SK-N-SH (cell line): Measurements from ENCODE around the gene BDKRB2. TPM values are rescaled to one million over a fixed set of nuclear protein-coding genes. Genes with fewer than 3 reads are reported as not detected.

Experiments used
- CTCF ChIA-PET: fragments of 300-600, 350-600 bp; formaldehyde crosslinking; extraction: SDS; loops from one replicate; lab custom pipeline; 2021; lab: Yijun Ruan, JAX
- POLR2A ChIA-PET: fragments of 350-600 bp; sonication (Branson Sonifier 250); formaldehyde crosslinking; extraction: SDS; loops from one replicate; lab custom pipeline; 2020; ENCODE audit warnings: antibody characterized with exemption, inconsistent platforms; lab: Yijun Ruan, JAX
- DNase-seq: peaks from one replicate; pipeline ENCODE4 v3.0.0; 2012
- H2AFZ ChIP-seq: fragments of 200-600 bp; sonication (generic); 2 replicates; pipeline ENCODE4 v1.8.1; 2016; ENCODE audit warnings: antibody characterized with exemption, mild to moderate bottlenecking, low read depth
- H3F3A ChIP-seq: fragments of 200-600 bp; sonication (generic); replicated peaks from 2 replicates; pipeline ENCODE3; 2016; ENCODE audit warnings: antibody characterized with exemption, mild to moderate bottlenecking; ENCODE audit not compliant: insufficient read depth
- H3K27ac ChIP-seq, 2 experiments: fragments of 200-500 bp in 1 of 2; fragments of 200-600 bp in 1 of 2; sonication (Bioruptor generic) in 1 of 2; sonication (generic), shearing (Covaris generic) in 1 of 2; 2 replicates each; pipeline versions ENCODE4 v1.5.1 to v1.6.1; 2014 to 2016; ENCODE audit warnings: low read depth in 2 of 2, inconsistent platforms in 1 of 2, low read length in 1 of 2, mild to moderate bottlenecking in 1 of 2, mixed read lengths in 1 of 2
- H3K27me3 ChIP-seq: fragments of 200-600 bp; sonication (generic), shearing (Covaris generic); 2 replicates; pipeline ENCODE4 v1.6.1; 2016; ENCODE audit warnings: mixed run types; ENCODE audit not compliant: insufficient read depth
- H3K36me3 ChIP-seq, 2 experiments: fragments of 200-500 bp in 1 of 2; fragments of 200-600 bp in 1 of 2; sonication (Bioruptor generic) in 1 of 2; sonication (generic) in 1 of 2; replicated peaks in 1 of 2; 2 replicates each; pipeline versions ENCODE3 to v1.5.1; 2014 to 2016; ENCODE audit warnings: low read length in 1 of 2, mild to moderate bottlenecking in 1 of 2; ENCODE audit not compliant: insufficient read depth in 2 of 2, control insufficient read depth in 1 of 2
- H3K4me1 ChIP-seq, 2 experiments: fragments of 200-500 bp in 1 of 2; fragments of 200-600 bp in 1 of 2; sonication (Bioruptor generic) in 1 of 2; sonication (generic), shearing (Covaris generic) in 1 of 2; 2 replicates each; pipeline versions ENCODE4 v1.5.1 to v1.6.1; 2014 to 2016; ENCODE audit warnings: low read depth in 1 of 2, low read length in 1 of 2, mixed run types in 1 of 2; ENCODE audit not compliant: insufficient read depth in 2 of 2, control insufficient read depth in 1 of 2
- H3K4me2 ChIP-seq: fragments of 200-600 bp; sonication (generic), shearing (Covaris generic); 2 replicates; pipeline ENCODE4 v1.6.1; 2017; ENCODE audit warnings: mixed run types
- H3K4me3 ChIP-seq, 2 experiments: fragments of 200-500 bp in 1 of 2; fragments of 200-600 bp in 1 of 2; sonication (Bioruptor generic) in 1 of 2; sonication (generic), shearing (Covaris generic) in 1 of 2; 2 replicates each; pipeline versions ENCODE4 v1.5.1 to v1.8.1; 2014 to 2016; ENCODE audit warnings: low read depth in 2 of 2, inconsistent platforms in 1 of 2, low read length in 1 of 2, mild to moderate bottlenecking in 1 of 2, mixed read lengths in 1 of 2, moderate library complexity in 1 of 2
- H3K79me2 ChIP-seq: fragments of 200-600 bp; sonication (generic); 2 replicates; pipeline ENCODE4 v1.8.1; 2017; ENCODE audit warnings: mild to moderate bottlenecking; ENCODE audit not compliant: insufficient read depth
- H3K9ac ChIP-seq: fragments of 200-600 bp; sonication (generic); 2 replicates; pipeline ENCODE4 v1.6.1; 2017; ENCODE audit warnings: mixed run types
- H3K9me2 ChIP-seq: fragments of 200-600 bp; sonication (generic); 2 replicates; pipeline ENCODE4 v1.6.1; 2017; ENCODE audit warnings: mixed run types
- H3K9me3 ChIP-seq: fragments of 200-600 bp; sonication (generic); 2 replicates; pipeline ENCODE4 v1.6.1; 2017; ENCODE audit warnings: mixed run types, mild to moderate bottlenecking, moderate library complexity
- H4K20me1 ChIP-seq: fragments of 200-600 bp; sonication (generic); 2 replicates; pipeline ENCODE4 v1.6.1; 2017; ENCODE audit warnings: mild to moderate bottlenecking, mixed run types; ENCODE audit not compliant: insufficient read depth
- RFX5 ChIP-seq: IDR thresholded peaks from 2 replicates; pipeline ENCODE4 v1.6.1; 2012; ENCODE audit warnings: mild to moderate bottlenecking, improper control_type of control experiment, low read length
- RXRA ChIP-seq: IDR thresholded peaks from 2 replicates; pipeline ENCODE4 v1.4.0; 2012; ENCODE audit warnings: low read depth, mild to moderate bottlenecking, borderline replicate concordance
- WGBS: methylation state at CpG from one replicate; pipeline ENCODE4 v1.1.6; 2017; ENCODE audit warnings: low lambda C conversion rate; 5-methylcytosine and 5-hydroxymethylcytosine counted together
- polyA plus RNA-seq, 3 experiments: library from polyadenylated mRNA; depleted of rRNA; stranded (reverse); fragments of >200 nt; gene quantifications; 2 replicates each; pipeline ENCODE4 v1.2.3, GENCODE V29; 2012
- small RNA-seq, 7 experiments: library from RNA; depleted of rRNA; stranded (forward); fragments of <200 nt; gene quantifications; one replicate each; pipeline ENCODE3, GENCODE V24; 2012
- TF ChIP-seq, protein P1 (sequence below): IDR thresholded peaks from 2 replicates; pipeline ENCODE4 v1.4.0; 2012; ENCODE audit warnings: low read depth, borderline replicate concordance

The BDKRB2 gene
- polyA plus RNA-seq, 1 of the 3 experiments (the other 2 are of a cell fraction): 4.8 TPM

GRCh38 chr14:96287856-96288255, 83.2 kb downstream of the BDKRB2 start:
- Histone ChIP-seq H4K20me1 (no peaks in the 10 kb centered on the region), H3K9me2 (no peaks in the 10 kb centered on the region), H3K4me2 (no peak overlapping the region), H3K79me2 (no peaks in the 10 kb centered on the region), H3K4me1 (peaks cover 0 to 34% of the 10 kb centered on the region in 2 experiments; a peak in 2 of 4 replicates), H3F3A (peaks cover 5% of the 10 kb centered on the region), H3K27ac (peak overlapping the region in 1 of 2 experiments; percentile 98; a peak in 2 of 4 replicates), H2AFZ (no peak overlapping the region), H3K4me3 (no peak overlapping the region), H3K9ac (no peak overlapping the region), H3K36me3 (peaks cover 14 to 60% of the 10 kb centered on the region in 2 experiments), H3K27me3 (no peaks in the 10 kb centered on the region), H3K9me3 (no peaks in the 10 kb centered on the region)
- ChIA-PET CTCF (interaction anchor here (1.0 to 18.9 kb wide), 7 partner anchors 8 to 183 kb away, joined by 3 to 920 read pairs (median 11); partner anchors contain the start of gene AK7), POLR2A (no interaction called here)
- no peak for DNase-seq
- TF ChIP-seq, protein P1, sequence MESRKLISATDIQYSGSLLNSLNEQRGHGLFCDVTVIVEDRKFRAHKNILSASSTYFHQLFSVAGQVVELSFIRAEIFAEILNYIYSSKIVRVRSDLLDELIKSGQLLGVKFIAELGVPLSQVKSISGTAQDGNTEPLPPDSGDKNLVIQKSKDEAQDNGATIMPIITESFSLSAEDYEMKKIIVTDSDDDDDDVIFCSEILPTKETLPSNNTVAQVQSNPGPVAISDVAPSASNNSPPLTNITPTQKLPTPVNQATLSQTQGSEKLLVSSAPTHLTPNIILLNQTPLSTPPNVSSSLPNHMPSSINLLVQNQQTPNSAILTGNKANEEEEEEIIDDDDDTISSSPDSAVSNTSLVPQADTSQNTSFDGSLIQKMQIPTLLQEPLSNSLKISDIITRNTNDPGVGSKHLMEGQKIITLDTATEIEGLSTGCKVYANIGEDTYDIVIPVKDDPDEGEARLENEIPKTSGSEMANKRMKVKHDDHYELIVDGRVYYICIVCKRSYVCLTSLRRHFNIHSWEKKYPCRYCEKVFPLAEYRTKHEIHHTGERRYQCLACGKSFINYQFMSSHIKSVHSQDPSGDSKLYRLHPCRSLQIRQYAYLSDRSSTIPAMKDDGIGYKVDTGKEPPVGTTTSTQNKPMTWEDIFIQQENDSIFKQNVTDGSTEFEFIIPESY: no peak
- TF ChIP-seq RXRA (no peak), RFX5 (no peak)
- 100% methylated on average over 1 of the region's 1 CpG for WGBS

Small RNA genes within 50 kb of the gene (small RNA-seq; reads per million reads assigned to genes)
- gene CKS1BP1: 0 reads per million in 7 experiments

Other genes with a start within 250 kb of the BDKRB2 start
- gene C14orf132, start 165.5 kb upstream of the BDKRB2 start, polyA plus RNA-seq (2012; rRNA removed): 5.5 and 7.1 TPM in 2 replicates
- 14.4 and 16.9 TPM in 2 replicates for gene BDKRB1, start 51.4 kb downstream of the BDKRB2 start, polyA plus RNA-seq (2012; rRNA removed)
- 5.8 and 7.5 TPM in 2 replicates for gene ATG2B, start 158.5 kb downstream of the BDKRB2 start, polyA plus RNA-seq (2012; rRNA removed)
- gene GSKIP, start 158.7 kb downstream of the BDKRB2 start, polyA plus RNA-seq (2012; rRNA removed): 13.6 and 18.2 TPM in 2 replicates
- 2.1 and 2.3 TPM in 2 replicates for gene AK7, start 187.3 kb downstream of the BDKRB2 start, polyA plus RNA-seq (2012; rRNA removed)